HEK293T (cell line): ENCODE measurements around the gene ECE2.

Experiments
- ARNT ChIP-seq: fragments of 450-650 bp; IDR thresholded peaks from 2 replicates; pipeline ENCODE4 v1.6.1; 2017; ENCODE audit warnings: mild to moderate bottlenecking
- BHLHE40 ChIP-seq: fragments of 450-650 bp; IDR thresholded peaks from 2 replicates; pipeline ENCODE4 v1.6.1; 2016; ENCODE audit warnings: mild to moderate bottlenecking, moderate library complexity, borderline replicate concordance
- ELF4 ChIP-seq: fragments of 450-650 bp; IDR thresholded peaks from 2 replicates; pipeline ENCODE4 v1.6.1; 2017; ENCODE audit warnings: antibody characterized with exemption
- FOXK2 ChIP-seq: fragments of 450-650 bp; IDR thresholded peaks from 2 replicates; pipeline ENCODE4 v1.6.1; 2016; ENCODE audit warnings: mild to moderate bottlenecking
- FOXM1 ChIP-seq: fragments of 450-650 bp; IDR thresholded peaks from 2 replicates; pipeline ENCODE4 v1.6.1; 2017; ENCODE audit warnings: mild to moderate bottlenecking, borderline replicate concordance
- L3MBTL2 ChIP-seq: fragments of 450-650 bp; conservative IDR thresholded peaks from 2 replicates; pipeline ENCODE4 v1.6.1; 2016; ENCODE audit warnings: mild to moderate bottlenecking
- LEF1 ChIP-seq: fragments of 450-650 bp; IDR thresholded peaks from 2 replicates; pipeline ENCODE4 v1.6.1; 2017; ENCODE audit warnings: mild to moderate bottlenecking, borderline replicate concordance
- NFRKB ChIP-seq: fragments of 450-650 bp; IDR thresholded peaks from 2 replicates; pipeline ENCODE4 v1.6.1; 2016; ENCODE audit warnings: mild to moderate bottlenecking, moderate library complexity
- SP1 ChIP-seq: fragments of 450-650 bp; IDR thresholded peaks from 2 replicates; pipeline ENCODE4 v1.6.1; 2017
- SUZ12 ChIP-seq: fragments of 450-650 bp; IDR thresholded peaks from 2 replicates; pipeline ENCODE4 v1.6.1; 2016; ENCODE audit warnings: mild to moderate bottlenecking
- TARDBP ChIP-seq: fragments of 450-650 bp; IDR thresholded peaks from 2 replicates; pipeline ENCODE4 v1.6.1; 2016
- ZNF384 ChIP-seq: fragments of 450-650 bp; IDR thresholded peaks from 2 replicates; pipeline ENCODE4 v1.6.1; 2016
- TF ChIP-seq, protein P1 (sequence below): fragments of 450-650 bp; IDR thresholded peaks from 2 replicates; pipeline ENCODE4 v1.6.1; 2016

DNA sequence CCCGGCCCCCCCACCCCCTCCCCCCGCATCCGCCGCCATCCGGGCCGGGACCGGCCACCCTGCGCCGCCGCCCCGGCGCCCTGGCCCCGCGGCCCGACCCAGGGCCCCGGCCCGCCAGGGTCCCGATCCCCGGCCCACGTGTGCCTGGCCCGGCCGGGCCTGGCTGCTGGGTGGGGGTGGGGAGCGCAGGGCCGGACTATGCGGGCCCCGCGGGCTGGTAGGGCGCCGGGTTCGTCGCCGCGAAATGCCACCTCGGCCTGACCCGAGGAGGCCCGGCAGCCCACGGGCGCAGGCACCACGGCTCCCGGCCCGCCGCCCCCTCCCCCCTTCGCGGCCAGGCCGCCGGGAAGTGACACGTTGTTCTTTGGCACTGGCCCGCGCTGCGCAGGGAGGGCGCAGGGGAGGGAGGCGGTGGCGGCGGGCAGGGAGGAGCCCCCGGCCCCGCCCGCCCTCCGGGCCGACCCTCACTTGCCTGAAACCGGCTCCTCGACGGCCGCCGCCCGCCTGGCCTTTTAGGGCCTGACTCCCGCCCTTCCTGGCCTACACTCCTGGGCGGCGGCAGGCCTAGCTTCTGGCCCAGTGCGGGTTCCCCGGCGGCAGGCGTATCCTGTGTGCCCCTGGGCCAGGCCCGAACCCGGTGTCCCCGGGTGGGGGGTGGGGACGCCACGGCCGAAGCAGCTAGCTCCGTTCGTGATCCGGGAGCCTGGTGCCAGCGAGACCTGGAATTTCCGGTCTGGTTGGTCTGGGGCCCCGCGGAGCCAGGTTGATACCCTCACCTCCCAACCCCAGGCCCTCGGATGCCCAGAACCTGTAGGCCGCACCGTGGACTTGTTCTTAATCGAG is 39.1 kb downstream of the ECE2 start:
- no peak for TF ChIP-seq SP1
- no peak for TF ChIP-seq FOXK2
- TF ChIP-seq SUZ12, result no peak
- TF ChIP-seq, protein P1, sequence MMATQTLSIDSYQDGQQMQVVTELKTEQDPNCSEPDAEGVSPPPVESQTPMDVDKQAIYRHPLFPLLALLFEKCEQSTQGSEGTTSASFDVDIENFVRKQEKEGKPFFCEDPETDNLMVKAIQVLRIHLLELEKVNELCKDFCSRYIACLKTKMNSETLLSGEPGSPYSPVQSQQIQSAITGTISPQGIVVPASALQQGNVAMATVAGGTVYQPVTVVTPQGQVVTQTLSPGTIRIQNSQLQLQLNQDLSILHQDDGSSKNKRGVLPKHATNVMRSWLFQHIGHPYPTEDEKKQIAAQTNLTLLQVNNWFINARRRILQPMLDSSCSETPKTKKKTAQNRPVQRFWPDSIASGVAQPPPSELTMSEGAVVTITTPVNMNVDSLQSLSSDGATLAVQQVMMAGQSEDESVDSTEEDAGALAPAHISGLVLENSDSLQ, result no peak
- TF ChIP-seq TARDBP, result no peak
- no peak for TF ChIP-seq ZNF384
- TF ChIP-seq LEF1, result no peak
- TF ChIP-seq ELF4, result no peak
- no peak for TF ChIP-seq ARNT
- no peak for TF ChIP-seq BHLHE40
- TF ChIP-seq L3MBTL2, result no peak
- TF ChIP-seq FOXM1, result no peak
- TF ChIP-seq NFRKB, result no peak
